Epidermal melanocyte (primary cell): ENCODE measurements around the gene BMX.

Experiments
- DNase-seq: peaks from one replicate; pipeline ENCODE4 v3.0.0; 2011; ENCODE audit warnings: low spot score; ENCODE audit not compliant: insufficient read length

Gene BMX

GRCh38 chrX:15507005-15507404, 6.4 kb downstream of the BMX start:
- no peak for DNase-seq

- DNase-seq, result no peak
These were observed 9.2 kb downstream of the BMX start for GRCh38 chrX:15509845-15510244.

GRCh38 chrX:15511563-15511962, 11.0 kb downstream of the BMX start:
- DNase-seq, result no peak

- no peak for DNase-seq
These were observed 11.9 kb downstream of the BMX start for GRCh38 chrX:15512401-15512965.

- no peak for DNase-seq
These were observed 13.7 kb downstream of the BMX start for GRCh38 chrX:15514279-15514678.

GRCh38 chrX:15515931-15516330, 15.3 kb downstream of the BMX start:
- DNase-seq, result no peak

- no peak for DNase-seq
These were observed 21.9 kb downstream of the BMX start for GRCh38 chrX:15522464-15522863.

GRCh38 chrX:15523088-15523487, 22.5 kb downstream of the BMX start:
- DNase-seq, result no peak

- DNase-seq, result no peak
These were observed 23.8 kb downstream of the BMX start for GRCh38 chrX:15524417-15524816.

- no peak for DNase-seq
These were observed 25.2 kb downstream of the BMX start for GRCh38 chrX:15525664-15526416.

GRCh38 chrX:15529165-15529564, 28.6 kb downstream of the BMX start:
- no peak for DNase-seq

- no peak for DNase-seq
These were observed 29.7 kb downstream of the BMX start for GRCh38 chrX:15530318-15530717.

- no peak for DNase-seq
These were observed 46.1 kb downstream of the BMX start for GRCh38 chrX:15546745-15547144.

GRCh38 chrX:15547356-15547755, 46.7 kb downstream of the BMX start:
- no peak for DNase-seq

GRCh38 chrX:15549189-15550012, 48.8 kb downstream of the BMX start:
- no peak for DNase-seq

- DNase-seq, result no peak
These were observed 58.6 kb downstream of the BMX start for GRCh38 chrX:15559227-15559626.

GRCh38 chrX:15560924-15561323, 60.3 kb downstream of the BMX start:
- DNase-seq, result no peak

- no peak for DNase-seq
These were observed 62.4 kb downstream of the BMX start for GRCh38 chrX:15563056-15563455.

- DNase-seq, result peak; percentile 19
These were observed 64.5 kb downstream of the BMX start for GRCh38 chrX:15564981-15565579.

GRCh38 chrX:15566244-15566643, 65.6 kb downstream of the BMX start:
- DNase-seq, result no peak

- no peak for DNase-seq
These were observed 66.7 kb downstream of the BMX start for GRCh38 chrX:15567267-15567666.
